ENCODE data around the gene CORO1C. TPM values are rescaled to one million over a fixed set of nuclear protein-coding genes. Genes with fewer than 3 reads are reported as not detected.

CORO1C gene
- polyA plus RNA-seq, 1 experiment: 532 TPM

- no peaks in the 10 kb centered on the region for H3K36me3 ChIP-seq (ENCODE audit: control insufficient read depth, insufficient read depth, low read length)
- no peaks in the 10 kb centered on the region for H3K27me3 ChIP-seq (ENCODE audit: control insufficient read depth, insufficient read depth, low read length)
- TF ChIP-seq CTCF (IDR thresholded peaks at IDR 0.05; ENCODE audit: insufficient read depth, low read depth, low read length): no peak
- H3K4me3 ChIP-seq (ENCODE audit: low read depth, low read length): no peak overlapping the region
- DNase-seq (ENCODE audit: low read depth): no peak
- CTCF ChIA-PET: no interaction called here
- POLR2A ChIA-PET: interaction anchor here (0.6 kb wide), 1 partner anchor 443 kb away, joined by 5 read pairs; no protein-coding TSS in a partner anchor
Measured at GRCh38 chr12:108712165-108712924, 19.0 kb downstream of the CORO1C start.

DNA sequence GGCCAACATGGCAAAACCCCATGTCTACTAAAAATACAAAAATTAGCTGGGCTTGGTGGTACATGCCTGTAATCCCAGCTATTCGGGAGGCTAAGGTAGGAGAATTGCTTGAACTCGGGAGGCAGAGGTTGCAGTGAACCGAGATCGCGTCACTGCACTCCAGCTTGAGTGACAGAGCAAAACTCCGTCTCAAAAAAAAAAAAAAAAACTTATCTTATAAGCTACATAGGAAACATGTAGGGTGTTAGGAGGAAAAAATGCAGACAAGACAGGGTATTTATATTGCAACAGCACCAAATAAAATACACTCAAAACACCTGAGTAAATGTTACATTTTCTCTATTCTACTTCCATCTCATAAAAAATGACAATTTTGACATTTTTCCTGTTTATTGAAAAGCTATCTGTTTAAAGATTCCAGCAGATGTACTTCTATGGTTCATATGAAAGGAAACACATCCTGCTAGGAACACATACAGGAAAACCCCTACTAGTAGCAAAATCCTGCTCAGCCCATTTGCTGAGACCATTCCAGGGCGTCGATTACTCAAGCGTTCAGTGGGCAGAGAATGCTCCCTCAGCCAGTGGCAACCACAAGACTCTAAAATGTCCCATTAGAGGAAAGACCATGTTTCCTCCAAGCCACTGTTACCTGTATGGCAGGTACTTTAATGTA, 19.7 kb downstream of the CORO1C start:
- Histone ChIP-seq H3K27me3 (ENCODE audit: control insufficient read depth, insufficient read depth, low read length) (no peaks in the 10 kb centered on the region), H3K36me3 (ENCODE audit: control insufficient read depth, insufficient read depth, low read length) (no peaks in the 10 kb centered on the region), H3K4me3 (ENCODE audit: low read depth, low read length) (no peak overlapping the region)
- CTCF ChIA-PET: no interaction called here
- POLR2A ChIA-PET: interaction anchor here (0.6 kb wide), 2 partner anchors 19 to 32 kb away, joined by 8 read pairs; no protein-coding TSS in a partner anchor
- no peak for TF ChIP-seq CTCF (IDR thresholded peaks at IDR 0.05; ENCODE audit: insufficient read depth, low read depth, low read length)
- no peak for DNase-seq (ENCODE audit: low read depth)

DNA sequence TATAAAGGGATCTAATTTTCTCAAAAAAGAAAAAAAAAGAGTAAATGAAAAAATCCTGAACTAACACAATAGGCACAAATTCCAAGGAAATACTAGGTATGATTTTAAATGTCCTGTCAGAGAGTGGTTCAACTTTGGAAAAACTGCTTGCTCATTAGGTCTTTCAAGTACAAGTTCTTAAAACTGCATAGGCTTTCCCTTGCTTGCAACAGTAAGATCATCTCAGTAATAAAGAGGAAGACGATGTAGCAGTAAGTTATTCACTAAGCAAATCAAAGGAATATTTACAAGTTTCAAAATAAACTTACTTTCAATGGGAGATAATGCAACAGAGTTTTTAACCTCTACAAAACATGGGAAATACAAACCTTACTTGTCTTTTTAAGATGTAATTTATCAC, 21.6 kb downstream of the CORO1C start:
- H3K4me3 ChIP-seq (ENCODE audit: low read depth, low read length): no peak overlapping the region
- TF ChIP-seq CTCF (IDR thresholded peaks at IDR 0.05; ENCODE audit: insufficient read depth, low read depth, low read length): no peak
- no peaks in the 10 kb centered on the region for H3K36me3 ChIP-seq (ENCODE audit: control insufficient read depth, insufficient read depth, low read length)
- CTCF ChIA-PET: no interaction called here
- no peaks in the 10 kb centered on the region for H3K27me3 ChIP-seq (ENCODE audit: control insufficient read depth, insufficient read depth, low read length)
- no peak for DNase-seq (ENCODE audit: low read depth)
- POLR2A ChIA-PET: no interaction called here

GRCh38 chr12:108704527-108704926, 26.8 kb downstream of the CORO1C start:
- POLR2A ChIA-PET: interaction anchor here (0.5 kb wide), 1 partner anchor 148 kb away, joined by 3 read pairs; no protein-coding TSS in a partner anchor

More at GRCh38 chr12:108704527-108704926, 26.8 kb downstream of the CORO1C start:
- H3K27me3 ChIP-seq (ENCODE audit: control insufficient read depth, insufficient read depth, low read length): no peaks in the 10 kb centered on the region
- CTCF ChIA-PET: no interaction called here
- no peak for DNase-seq (ENCODE audit: low read depth)
- H3K4me3 ChIP-seq (ENCODE audit: low read depth, low read length): no peak overlapping the region
- no peak for TF ChIP-seq CTCF (IDR thresholded peaks at IDR 0.05; ENCODE audit: insufficient read depth, low read depth, low read length)
- peaks cover 4% of the 10 kb centered on the region for H3K36me3 ChIP-seq (ENCODE audit: control insufficient read depth, insufficient read depth, low read length)

All from BJ (cell line).